H9 (cell line): ENCODE measurements around the gene SRGAP3. TPM values are rescaled to one million over a fixed set of nuclear protein-coding genes. Genes with fewer than 3 reads are reported as not detected.

Source experiments
- DNase-seq: peaks from one replicate; pipeline ENCODE4 v3.0.0-alpha.2; 2017
- H2AFZ ChIP-seq: one replicate; pipeline ENCODE4 v1.6.1; 2013; ENCODE audit warnings: mild to moderate bottlenecking, low read length, control low read depth, moderate library complexity
- H2AK5ac ChIP-seq: 2 replicates; pipeline ENCODE4 v1.6.1; 2013; ENCODE audit warnings: low read length, control low read depth, mixed read lengths; ENCODE audit not compliant: insufficient read length
- H2BK120ac ChIP-seq: one replicate; pipeline ENCODE4 v1.6.1; 2013; ENCODE audit warnings: low read depth, mild to moderate bottlenecking, low read length, control low read depth, inconsistent platforms; ENCODE audit not compliant: poor library complexity, severe bottlenecking
- H2BK12ac ChIP-seq: 2 replicates; pipeline ENCODE4 v1.6.1; 2013; ENCODE audit warnings: low read length, control low read depth, mixed read lengths, low read depth; ENCODE audit not compliant: insufficient read length
- H2BK15ac ChIP-seq: 2 replicates; pipeline ENCODE4 v1.6.1; 2013; ENCODE audit warnings: low read depth, low read length, control low read depth
- H2BK20ac ChIP-seq: one replicate; pipeline ENCODE4 v1.6.1; 2013; ENCODE audit warnings: low read depth, mild to moderate bottlenecking, low read length, control low read depth, inconsistent platforms; ENCODE audit not compliant: poor library complexity, severe bottlenecking
- H2BK5ac ChIP-seq: 2 replicates; pipeline ENCODE4 v1.6.1; 2013; ENCODE audit warnings: low read length, control low read depth, mixed read lengths; ENCODE audit not compliant: insufficient read length
- H3K14ac ChIP-seq: 2 replicates; pipeline ENCODE4 v1.6.1; 2013; ENCODE audit warnings: low read length, control low read depth; ENCODE audit not compliant: insufficient read depth
- H3K18ac ChIP-seq: 2 replicates; pipeline ENCODE4 v1.6.1; 2013; ENCODE audit warnings: low read depth, mild to moderate bottlenecking, mixed read lengths, low read length, control low read depth; ENCODE audit not compliant: insufficient read length
- H3K23ac ChIP-seq: 2 replicates; pipeline ENCODE4 v1.6.1; 2013; ENCODE audit warnings: low read length, control low read depth, mixed read lengths, low read depth; ENCODE audit not compliant: insufficient read length
- H3K23me2 ChIP-seq: 2 replicates; pipeline ENCODE4 v1.6.1; 2013; ENCODE audit warnings: low read depth, mild to moderate bottlenecking, mixed read lengths, low read length, control low read depth; ENCODE audit not compliant: insufficient read length, poor library complexity, severe bottlenecking
- H3K27ac ChIP-seq: 2 replicates; pipeline ENCODE4 v1.5.1; 2013; ENCODE audit warnings: low read length, control low read depth, mixed read lengths, low read depth; ENCODE audit not compliant: insufficient read length
- H3K27me3 ChIP-seq: 2 replicates; pipeline ENCODE4 v1.6.1; 2013; ENCODE audit warnings: low read length, control low read depth, inconsistent platforms; ENCODE audit not compliant: insufficient read depth
- H3K4ac ChIP-seq: 2 replicates; pipeline ENCODE4 v1.6.1; 2013; ENCODE audit warnings: low read depth, mild to moderate bottlenecking, control low read depth, inconsistent platforms, low read length, moderate library complexity
- H3K4me1 ChIP-seq: 2 replicates; pipeline ENCODE4 v1.6.1; 2013; ENCODE audit warnings: low read length, control low read depth, inconsistent platforms; ENCODE audit not compliant: insufficient read depth
- H3K4me2 ChIP-seq: 2 replicates; pipeline ENCODE4 v1.6.1; 2013; ENCODE audit warnings: low read length, control low read depth, mixed read lengths; ENCODE audit not compliant: insufficient read length, insufficient read depth
- H3K56ac ChIP-seq: 2 replicates; pipeline ENCODE4 v1.6.1; 2013; ENCODE audit warnings: low read depth, mild to moderate bottlenecking, mixed read lengths, low read length, control low read depth; ENCODE audit not compliant: insufficient read length
- H3K79me1 ChIP-seq: 2 replicates; pipeline ENCODE4 v1.6.1; 2013; ENCODE audit warnings: low read depth, mild to moderate bottlenecking, moderate library complexity, low read length, control low read depth, inconsistent platforms; ENCODE audit not compliant: insufficient read depth, poor library complexity, severe bottlenecking
- H3K79me2 ChIP-seq: 2 replicates; pipeline ENCODE4 v1.6.1; 2013; ENCODE audit warnings: low read length, control low read depth, inconsistent platforms; ENCODE audit not compliant: insufficient read depth
- H3K9ac ChIP-seq: 2 replicates; pipeline ENCODE4 v1.6.1; 2013; ENCODE audit warnings: low read length, control low read depth, mixed read lengths; ENCODE audit not compliant: insufficient read length; ENCODE audit errors: extremely low read depth
- H3K9me3 ChIP-seq: one replicate; pipeline ENCODE4 v1.6.1; 2013; ENCODE audit warnings: low read depth, low read length, inconsistent platforms; ENCODE audit not compliant: control insufficient read depth
- H3T11ph ChIP-seq: one replicate; pipeline ENCODE4 v1.6.1; 2013; ENCODE audit warnings: mild to moderate bottlenecking, low read length, control low read depth, inconsistent platforms
- H4K20me1 ChIP-seq: one replicate; pipeline ENCODE4 v1.6.1; 2013; ENCODE audit not compliant: control insufficient read depth, insufficient read length, insufficient read depth
- H4K5ac ChIP-seq: 2 replicates; pipeline ENCODE4 v1.6.1; 2013; ENCODE audit warnings: low read depth, mild to moderate bottlenecking, mixed read lengths, low read length, control low read depth; ENCODE audit not compliant: insufficient read length
- H4K8ac ChIP-seq: replicated peaks from 2 replicates; pipeline ENCODE4 v1.6.1; 2013; ENCODE audit warnings: low read length, control low read depth, mixed read lengths, low read depth; ENCODE audit not compliant: insufficient read length
- H4K91ac ChIP-seq: 2 replicates; pipeline ENCODE4 v1.6.1; 2013; ENCODE audit warnings: low read depth, mild to moderate bottlenecking, moderate library complexity, mixed read lengths, low read length, control low read depth; ENCODE audit not compliant: insufficient read length
- H3K27ac Mint-ChIP-seq, 3 experiments: 2 replicates in 2 of 3; 3 replicates in 1 of 3; pipeline ENCODE4 v1.8.0; 2020 to 2021; ENCODE audit warnings: mixed read lengths in 3 of 3, mild to moderate bottlenecking in 1 of 3, moderate library complexity in 1 of 3
- H3K27me3 Mint-ChIP-seq: 2 replicates; pipeline ENCODE4 v1.8.0; 2021; ENCODE audit warnings: low read depth, mild to moderate bottlenecking, moderate library complexity, mixed read lengths
- H3K36me3 Mint-ChIP-seq, 3 experiments: 2 replicates in 2 of 3; 3 replicates in 1 of 3; pipeline ENCODE4 v1.8.0; 2020 to 2021; ENCODE audit warnings: low read depth in 3 of 3, mixed read lengths in 3 of 3; ENCODE audit not compliant: insufficient read depth in 1 of 3
- H3K4me1 Mint-ChIP-seq, 2 experiments: 2 replicates each; pipeline ENCODE4 v1.8.0; 2020; ENCODE audit warnings: mixed read lengths in 2 of 2
- H3K4me3 Mint-ChIP-seq, 2 experiments: 2 replicates in 1 of 2; 3 replicates in 1 of 2; pipeline ENCODE4 v1.8.0; 2020 to 2021; ENCODE audit warnings: mild to moderate bottlenecking in 2 of 2, mixed read lengths in 2 of 2, moderate library complexity in 1 of 2
- H3K9me3 Mint-ChIP-seq, 2 experiments: 2 replicates in 1 of 2; 3 replicates in 1 of 2; pipeline ENCODE4 v1.8.0; 2020; ENCODE audit warnings: mild to moderate bottlenecking in 2 of 2, mixed read lengths in 2 of 2, moderate library complexity in 1 of 2
- total RNA-seq: library from RNA; stranded (reverse); gene quantifications from 2 replicates; pipeline ENCODE4 v1.2.1, GENCODE V29; 2021
- TF ChIP-seq, protein P1 (sequence below): fragments of 200-600 bp; sonication (generic); conservative IDR thresholded peaks from 3 replicates; pipeline ENCODE4 v1.8.0; 2021; ENCODE audit warnings: antibody characterized with exemption, mild to moderate bottlenecking

The SRGAP3 gene
- total RNA-seq, 1 experiment from 2014 or later = 3.4 TPM

DNA sequence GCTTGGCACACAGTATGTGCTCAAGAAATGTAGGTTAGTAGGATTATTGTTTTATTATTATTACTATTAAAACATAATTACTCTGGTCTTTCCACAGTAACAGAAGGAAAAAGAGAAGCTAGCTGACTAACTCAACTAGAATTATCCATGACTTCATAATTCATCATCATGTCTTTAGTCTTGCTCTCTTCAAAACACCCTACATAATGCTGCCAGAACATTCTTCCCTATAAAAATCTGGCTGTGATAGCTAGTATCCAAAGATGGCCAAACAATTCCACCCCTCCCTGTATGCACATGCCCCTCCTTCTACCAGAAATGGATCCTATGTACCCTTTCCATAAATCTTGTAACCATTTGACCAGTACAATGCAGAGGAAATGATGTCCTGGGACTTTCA, 48.8 kb upstream of the SRGAP3 start:
- Histone ChIP-seq H3K4me1 (no peaks in the 10 kb centered on the region), H4K91ac (no peak overlapping the region), H2BK5ac (no peak overlapping the region), H3K4me2 (no peak overlapping the region), H3K56ac (no peak overlapping the region), H3K23me2 (no peaks in the 10 kb centered on the region), H3K9me3 (no peaks in the 10 kb centered on the region), H2AK5ac (no peak overlapping the region), H2AFZ (no peak overlapping the region), H2BK12ac (no peak overlapping the region), H3K23ac (no peak overlapping the region), H3T11ph (no peak overlapping the region), H3K18ac (no peak overlapping the region), H2BK20ac (no peak overlapping the region), H3K79me2 (no peaks in the 10 kb centered on the region), H2BK120ac (no peak overlapping the region), H3K9ac (no peak overlapping the region), H3K14ac (no peak overlapping the region), H4K5ac (no peak overlapping the region), H3K27ac (no peak overlapping the region), H4K8ac (no peak overlapping the region), H2BK15ac (no peak overlapping the region), H3K27me3 (no peaks in the 10 kb centered on the region), H3K4ac (no peak overlapping the region), H4K20me1 (no peaks in the 10 kb centered on the region), H3K79me1 (no peaks in the 10 kb centered on the region)
- H3K36me3 Mint-ChIP-seq = peaks cover 0 to 5% (median 5%) of the 10 kb centered on the region in 3 experiments; a peak in 3 of 7 replicates
- H3K4me1 Mint-ChIP-seq = peaks cover 13 to 19% of the 10 kb centered on the region in 2 experiments
- H3K9me3 Mint-ChIP-seq = peaks cover 3 to 9% of the 10 kb centered on the region in 2 experiments; a peak in 4 of 5 replicates
- H3K27ac Mint-ChIP-seq = no peak overlapping the region
- peaks cover 32% of the 10 kb centered on the region for H3K27me3 Mint-ChIP-seq
- no peak for DNase-seq
- TF ChIP-seq, protein P1, sequence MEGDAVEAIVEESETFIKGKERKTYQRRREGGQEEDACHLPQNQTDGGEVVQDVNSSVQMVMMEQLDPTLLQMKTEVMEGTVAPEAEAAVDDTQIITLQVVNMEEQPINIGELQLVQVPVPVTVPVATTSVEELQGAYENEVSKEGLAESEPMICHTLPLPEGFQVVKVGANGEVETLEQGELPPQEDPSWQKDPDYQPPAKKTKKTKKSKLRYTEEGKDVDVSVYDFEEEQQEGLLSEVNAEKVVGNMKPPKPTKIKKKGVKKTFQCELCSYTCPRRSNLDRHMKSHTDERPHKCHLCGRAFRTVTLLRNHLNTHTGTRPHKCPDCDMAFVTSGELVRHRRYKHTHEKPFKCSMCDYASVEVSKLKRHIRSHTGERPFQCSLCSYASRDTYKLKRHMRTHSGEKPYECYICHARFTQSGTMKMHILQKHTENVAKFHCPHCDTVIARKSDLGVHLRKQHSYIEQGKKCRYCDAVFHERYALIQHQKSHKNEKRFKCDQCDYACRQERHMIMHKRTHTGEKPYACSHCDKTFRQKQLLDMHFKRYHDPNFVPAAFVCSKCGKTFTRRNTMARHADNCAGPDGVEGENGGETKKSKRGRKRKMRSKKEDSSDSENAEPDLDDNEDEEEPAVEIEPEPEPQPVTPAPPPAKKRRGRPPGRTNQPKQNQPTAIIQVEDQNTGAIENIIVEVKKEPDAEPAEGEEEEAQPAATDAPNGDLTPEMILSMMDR = no peak
- H3K4me3 Mint-ChIP-seq = no peak overlapping the region
